K562 (cell line): ENCODE measurements around the gene ATAD3B. TPM values are rescaled to one million over a fixed set of nuclear protein-coding genes. Genes with fewer than 3 reads are reported as not detected.

Source experiments
- ATAC-seq: fragments of 200-7000 bp; cut with Tn5 transposase; 3 replicates; pipeline ENCODE4 v1.9.1; 2020; ENCODE audit warnings: moderate library complexity
- BruUV-seq: library from RNA; stranded (reverse); fragments of 400-500 nt; replicated peaks from 2 replicates; lab custom pipeline; 2021; lab: Mats Ljungman, UMichigan
- CTCF ChIA-PET: fragments of 300-600 bp; formaldehyde crosslinking; extraction: SDS; loops from one replicate; lab custom pipeline; 2021; ENCODE audit warnings: low intra/inter-chr PET ratio; lab: Yijun Ruan, JAX
- POLR2A ChIA-PET: fragments of 300-600, 350-650 bp; sonication (Branson Sonifier 250); formaldehyde crosslinking; extraction: SDS; loops from one replicate; lab custom pipeline; 2021; ENCODE audit warnings: antibody characterized with exemption, inconsistent platforms; lab: Yijun Ruan, JAX
- DNase-seq, 4 experiments: peaks; one replicate each; pipeline versions ENCODE4 v3.0.0 to v3.0.0-alpha.2; 2011 to 2018; ENCODE audit warnings: low spot score in 3 of 4, mixed read lengths in 3 of 4; ENCODE audit errors: extremely low read depth in 1 of 4
- FAIRE-seq: peaks from 2 replicates; lab custom pipeline; 2011; peaks lifted over from hg19 to GRCh38; lab: Jason Lieb, UNC
- H2AFZ ChIP-seq: 2 replicates; pipeline ENCODE4 v1.6.0; 2011; ENCODE audit warnings: low read depth, low read length, control low read depth, inconsistent platforms
- H3K27ac ChIP-seq: fragments of 200-600 bp; 3 replicates; pipeline ENCODE4 v1.8.0; 2011; ENCODE audit warnings: low read depth, mild to moderate bottlenecking, control low read depth, inconsistent platforms, low read length, moderate library complexity, mixed read lengths; ENCODE audit errors: extremely low read depth
- H3K27me3 ChIP-seq, 2 experiments: fragments of 300-600 bp in 1 of 2; 2 replicates in 1 of 2; 3 replicates in 1 of 2; pipeline versions ENCODE4 v1.6.0 to v1.8.0; 2011; ENCODE audit warnings: inconsistent platforms in 2 of 2, low read length in 2 of 2, mild to moderate bottlenecking in 1 of 2, mixed read lengths in 1 of 2, moderate library complexity in 1 of 2; ENCODE audit not compliant: control insufficient read depth in 2 of 2, insufficient read depth in 2 of 2
- H3K36me3 ChIP-seq: fragments of 300-600 bp; 3 replicates; pipeline ENCODE4 v1.8.0; 2011; ENCODE audit warnings: mild to moderate bottlenecking, low read length, inconsistent platforms; ENCODE audit not compliant: control insufficient read depth, insufficient read depth
- H3K4me1 ChIP-seq, 2 experiments: fragments of 200-600 bp in 1 of 2; replicated peaks in 1 of 2; 2 replicates in 1 of 2; 3 replicates in 1 of 2; pipeline versions ENCODE4 v1.5.1 to v1.8.0; 2011; ENCODE audit warnings: inconsistent platforms in 2 of 2, low read length in 2 of 2, mild to moderate bottlenecking in 1 of 2, mixed read lengths in 1 of 2, moderate library complexity in 1 of 2; ENCODE audit not compliant: control insufficient read depth in 2 of 2, insufficient read depth in 2 of 2
- H3K4me2 ChIP-seq: 2 replicates; pipeline ENCODE4 v1.6.1; 2011; ENCODE audit warnings: low read length, control low read depth, inconsistent platforms, mixed read lengths; ENCODE audit not compliant: insufficient read depth
- H3K4me3 ChIP-seq: fragments of 200-600 bp; sonication (generic), shearing (Covaris generic); 2 replicates; pipeline ENCODE4 v1.5.1; 2016; ENCODE audit warnings: control low read depth, inconsistent platforms
- H3K79me2 ChIP-seq: fragments of 200-600 bp; 3 replicates; pipeline ENCODE4 v1.8.0; 2011; ENCODE audit warnings: low read length, inconsistent platforms; ENCODE audit not compliant: control insufficient read depth, insufficient read depth
- H3K9ac ChIP-seq, 2 experiments: 2 replicates each; pipeline versions ENCODE4 v1.6.0 to v1.6.1; 2011; ENCODE audit warnings: low read depth in 2 of 2, low read length in 2 of 2, control low read depth in 1 of 2, inconsistent platforms in 1 of 2, mild to moderate bottlenecking in 1 of 2, mixed read lengths in 1 of 2; ENCODE audit not compliant: insufficient read depth in 1 of 2
- H3K9me1 ChIP-seq: one replicate; pipeline ENCODE4 v1.6.0; 2011; ENCODE audit warnings: inconsistent platforms, mild to moderate bottlenecking, low read length, moderate library complexity; ENCODE audit not compliant: control insufficient read depth, insufficient read depth
- H3K9me3 ChIP-seq: replicated peaks from 2 replicates; pipeline ENCODE4 v1.5.1; 2011; ENCODE audit warnings: low read depth, low read length, inconsistent platforms; ENCODE audit not compliant: control insufficient read depth, insufficient read depth
- H4K20me1 ChIP-seq: replicated peaks from 2 replicates; pipeline ENCODE4 v1.6.1; 2011; ENCODE audit warnings: low read length, inconsistent platforms, mixed read lengths; ENCODE audit not compliant: control insufficient read depth, insufficient read depth
- ATF4 ChIP-seq: fragments of 450-650 bp; formaldehyde crosslinking; IDR thresholded peaks from 2 replicates; pipeline ENCODE4 v1.4.0; 2022; ENCODE audit warnings: mild to moderate bottlenecking, moderate library complexity
- CBX8 ChIP-seq: fragments of 200-600 bp; sonication (generic); IDR thresholded peaks from 2 replicates; pipeline ENCODE4 v1.6.1; 2012; ENCODE audit warnings: borderline replicate concordance, mixed run types, low read depth, mild to moderate bottlenecking, moderate library complexity, mixed read lengths, low read length, control low read depth, inconsistent platforms; ENCODE audit not compliant: poor library complexity, severe bottlenecking; ENCODE audit errors: extremely low read depth
- EWSR1 ChIP-seq: fragments of 450-650 bp; IDR thresholded peaks from 2 replicates; pipeline ENCODE4 v1.6.1; 2018; ENCODE audit warnings: borderline replicate concordance, mild to moderate bottlenecking, low read depth, moderate library complexity; ENCODE audit not compliant: partially characterized antibody
- MEF2A ChIP-seq: IDR thresholded peaks from 2 replicates; pipeline ENCODE4 v1.6.1; 2011; ENCODE audit warnings: low read depth, mild to moderate bottlenecking, low read length, moderate library complexity; ENCODE audit not compliant: control insufficient read depth
- SAFB ChIP-seq: fragments of 200-400 bp; formaldehyde crosslinking; IDR thresholded peaks from 2 replicates; pipeline ENCODE4 v1.6.1; 2017; ENCODE audit warnings: low read depth, low read length, borderline replicate concordance
- SAP30 ChIP-seq: fragments of 200-600 bp; sonication (generic); IDR thresholded peaks from 2 replicates; pipeline ENCODE4 v1.6.1; 2012; ENCODE audit warnings: borderline replicate concordance, low read depth, mild to moderate bottlenecking, moderate library complexity, low read length, control low read depth, inconsistent platforms; ENCODE audit not compliant: insufficient read depth, poor library complexity, severe bottlenecking
- THRAP3 ChIP-seq: fragments of 450-650 bp; IDR thresholded peaks from 2 replicates; pipeline ENCODE4 v1.6.1; 2016; ENCODE audit warnings: mild to moderate bottlenecking, inconsistent platforms, borderline replicate concordance
- ZNF766 ChIP-seq: fragments of 200-800 bp; sonication (Bioruptor generic); conservative IDR thresholded peaks from 2 replicates; pipeline ENCODE4 v1.6.1; 2016; ENCODE audit warnings: missing genetic modification characterization, missing compliant biosample characterization
- ZNF780A ChIP-seq: fragments of 250-450 bp; sonication (Bioruptor Pico); IDR thresholded peaks from 2 replicates; pipeline ENCODE4 v1.5.0; 2021; ENCODE audit warnings: mild to moderate bottlenecking
- WGBS: fragments of 100-300 bp; shearing (Covaris generic); methylation state at CpG from one replicate; pipeline ENCODE4 v1.1.6; 2016; ENCODE audit warnings: low coverage, mixed read lengths; ENCODE audit not compliant: insufficient coverage; ENCODE audit errors: missing lambda C conversion rate; 5-methylcytosine and 5-hydroxymethylcytosine counted together
- in situ Hi-C: fragments of 300-500 bp; cut with MboI; formaldehyde crosslinking; loops from 4 replicates; pipeline ENCODE4 v1.15.0; 2018; ENCODE audit warnings: inconsistent platforms, mixed read lengths
- intact Hi-C: fragments of 100-400 bp; cut with micrococcal nuclease; formaldehyde crosslinking; loops from 2 replicates; pipeline ENCODE4 v1.14.2; 2022
- polyA plus RNA-seq, 8 experiments: library from polyadenylated mRNA; depleted of rRNA in 4 of 8; stranded (reverse) in 5 of 8; unstranded in 3 of 8; fragments of >200 nt; fragmentation: Nextera tagmentation in 2 of 8; fragmentation: Illumina TruSeq in 1 of 8; extraction: Ambion mirVana in 2 of 8; extraction: Trizol in 1 of 8; gene quantifications; 2 replicates each; pipeline versions ENCODE4 v1.2.1 to v1.2.3, GENCODE V29; 2011 to 2014; ENCODE audit warnings: inconsistent platforms in 1 of 8, missing spikeins in 1 of 8
- total RNA-seq, 7 experiments: library from RNA; depleted of rRNA in 6 of 7; stranded (reverse); fragments of >200 nt in 6 of 7; fragmentation: Illumina TruSeq in 2 of 7; extraction: Trizol in 2 of 7; gene quantifications; 2 replicates each; pipeline versions ENCODE4 v1.2.1 to v1.2.3, GENCODE V29; 2011 to 2021; ENCODE audit warnings: low replicate concordance in 1 of 7
- TF ChIP-seq, protein P1 (sequence below), 2 experiments: fragments of 450-650 bp in 1 of 2; IDR thresholded peaks; 2 replicates each; pipeline ENCODE4 v1.6.1; 2011 to 2017; ENCODE audit warnings: low read depth in 2 of 2, antibody characterized with exemption in 1 of 2, borderline replicate concordance in 1 of 2, low read length in 1 of 2, mild to moderate bottlenecking in 1 of 2, mixed read lengths in 1 of 2; ENCODE audit not compliant: control insufficient read depth in 1 of 2
- TF ChIP-seq, protein P2 (sequence below): sonication (generic); formaldehyde crosslinking; IDR thresholded peaks from 2 replicates; pipeline ENCODE4 v1.8.0; 2023; ENCODE audit warnings: mild to moderate bottlenecking, missing genetic modification reagents

Gene ATAD3B
- total and polyA plus RNA-seq, 9 of the 15 experiments (the other 6 are each of a cell fraction or from before 2014, with no cell fraction given) = 0.07 to 113 (median 27.7) TPM

DNA sequence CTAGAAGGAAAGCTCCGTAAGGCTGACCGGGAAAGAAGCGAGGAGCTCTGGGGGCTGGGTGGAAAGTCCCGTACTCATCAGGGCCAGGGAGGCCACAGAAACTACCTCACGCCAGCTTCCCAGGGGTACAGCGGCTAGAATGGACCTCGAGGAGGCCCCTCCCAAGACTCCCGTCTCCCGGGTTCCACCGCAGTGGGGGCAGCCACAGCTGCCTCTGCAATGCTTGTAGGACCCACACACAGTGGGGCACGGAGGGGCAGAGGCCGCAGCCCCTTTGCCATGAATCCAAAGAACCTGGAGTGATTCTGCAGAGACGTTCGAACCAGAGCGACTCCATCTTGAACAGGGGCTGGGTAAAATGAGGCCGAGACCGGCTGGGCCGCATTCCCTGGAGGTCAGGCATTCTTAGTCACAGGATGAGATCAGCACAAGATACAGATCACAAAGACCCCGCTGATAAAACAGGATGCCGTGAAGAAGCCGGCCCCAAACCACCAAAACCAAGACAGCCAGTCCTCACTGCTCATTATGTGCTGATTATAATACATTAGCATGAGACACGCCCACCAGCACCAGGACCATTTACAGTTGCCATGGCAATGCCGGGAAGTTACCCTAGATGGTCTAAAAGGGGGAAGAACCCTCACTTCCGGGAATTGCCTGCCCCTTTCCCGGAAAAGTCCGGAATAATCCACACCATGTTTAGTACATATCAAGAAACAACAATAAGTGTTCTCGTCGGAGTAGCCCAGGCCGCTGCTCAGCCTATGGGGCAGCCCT is 48.9 kb upstream of the ATAD3B start:
- BruUV-seq = no TSS peak
- ATAC-seq (peak; percentile 65), FAIRE-seq (peak; percentile 97), DNase-seq (peak in 1 of 4 experiments; percentile 78)
- H3K9me1 ChIP-seq = no peaks in the 10 kb centered on the region
- no peaks in the 10 kb centered on the region for H3K79me2 ChIP-seq
- no peaks in the 10 kb centered on the region for H3K36me3 ChIP-seq
- WGBS = 38% methylated on average over 29 of the region's 29 CpGs
- ChIA-PET CTCF (no interaction called here), POLR2A (interaction anchor here (1.4 to 1.9 kb wide), 2 partner anchors 10 kb away, joined by 5 read pairs; no protein-coding TSS in a partner anchor)
- H3K27ac ChIP-seq = no peak overlapping the region
- peak overlapping the region in 1 of 2 experiments; percentile 33; a peak in 1 of 4 replicates for H3K9ac ChIP-seq
- H2AFZ ChIP-seq = peak overlapping the region; percentile 41; the same call in 1 of the 2 replicates
- no peaks in the 10 kb centered on the region for H3K27me3 ChIP-seq
- H3K4me1 ChIP-seq = peaks cover 3 to 48% of the 10 kb centered on the region in 2 experiments; a peak in 4 of 5 replicates
- no peak overlapping the region for H3K4me3 ChIP-seq
- in situ Hi-C loops = no loop called here
- no peaks in the 10 kb centered on the region for H3K9me3 ChIP-seq
- H3K4me2 ChIP-seq = peak overlapping the region; percentile 22; the same call in 1 of the 2 replicates
- intact Hi-C loops = no loop called here
- no peaks in the 10 kb centered on the region for H4K20me1 ChIP-seq
- no peak for TF ChIP-seq CBX8
- peak; percentile 6; the same call in 1 of the 2 replicates for TF ChIP-seq ATF4 (CRISPR knock-in tag)
- TF ChIP-seq ZNF780A (CRISPR knock-in tag) = no peak
- TF ChIP-seq MEF2A = no peak
- TF ChIP-seq EWSR1 = no peak
- TF ChIP-seq SAP30 = no peak
- no peak for TF ChIP-seq SAFB
- TF ChIP-seq THRAP3 = no peak
- TF ChIP-seq, protein P1, sequence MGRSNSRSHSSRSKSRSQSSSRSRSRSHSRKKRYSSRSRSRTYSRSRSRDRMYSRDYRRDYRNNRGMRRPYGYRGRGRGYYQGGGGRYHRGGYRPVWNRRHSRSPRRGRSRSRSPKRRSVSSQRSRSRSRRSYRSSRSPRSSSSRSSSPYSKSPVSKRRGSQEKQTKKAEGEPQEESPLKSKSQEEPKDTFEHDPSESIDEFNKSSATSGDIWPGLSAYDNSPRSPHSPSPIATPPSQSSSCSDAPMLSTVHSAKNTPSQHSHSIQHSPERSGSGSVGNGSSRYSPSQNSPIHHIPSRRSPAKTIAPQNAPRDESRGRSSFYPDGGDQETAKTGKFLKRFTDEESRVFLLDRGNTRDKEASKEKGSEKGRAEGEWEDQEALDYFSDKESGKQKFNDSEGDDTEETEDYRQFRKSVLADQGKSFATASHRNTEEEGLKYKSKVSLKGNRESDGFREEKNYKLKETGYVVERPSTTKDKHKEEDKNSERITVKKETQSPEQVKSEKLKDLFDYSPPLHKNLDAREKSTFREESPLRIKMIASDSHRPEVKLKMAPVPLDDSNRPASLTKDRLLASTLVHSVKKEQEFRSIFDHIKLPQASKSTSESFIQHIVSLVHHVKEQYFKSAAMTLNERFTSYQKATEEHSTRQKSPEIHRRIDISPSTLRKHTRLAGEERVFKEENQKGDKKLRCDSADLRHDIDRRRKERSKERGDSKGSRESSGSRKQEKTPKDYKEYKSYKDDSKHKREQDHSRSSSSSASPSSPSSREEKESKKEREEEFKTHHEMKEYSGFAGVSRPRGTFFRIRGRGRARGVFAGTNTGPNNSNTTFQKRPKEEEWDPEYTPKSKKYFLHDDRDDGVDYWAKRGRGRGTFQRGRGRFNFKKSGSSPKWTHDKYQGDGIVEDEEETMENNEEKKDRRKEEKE (IDR thresholded peaks at IDR 0.05; ENCODE audit: borderline replicate concordance in 1 of 2, control insufficient read depth in 1 of 2, low read depth in 2 of 2, low read length in 1 of 2) = no peak
- peak; percentile 76 for TF ChIP-seq ZNF766 (CRISPR knock-in tag)
- TF ChIP-seq, protein P2, sequence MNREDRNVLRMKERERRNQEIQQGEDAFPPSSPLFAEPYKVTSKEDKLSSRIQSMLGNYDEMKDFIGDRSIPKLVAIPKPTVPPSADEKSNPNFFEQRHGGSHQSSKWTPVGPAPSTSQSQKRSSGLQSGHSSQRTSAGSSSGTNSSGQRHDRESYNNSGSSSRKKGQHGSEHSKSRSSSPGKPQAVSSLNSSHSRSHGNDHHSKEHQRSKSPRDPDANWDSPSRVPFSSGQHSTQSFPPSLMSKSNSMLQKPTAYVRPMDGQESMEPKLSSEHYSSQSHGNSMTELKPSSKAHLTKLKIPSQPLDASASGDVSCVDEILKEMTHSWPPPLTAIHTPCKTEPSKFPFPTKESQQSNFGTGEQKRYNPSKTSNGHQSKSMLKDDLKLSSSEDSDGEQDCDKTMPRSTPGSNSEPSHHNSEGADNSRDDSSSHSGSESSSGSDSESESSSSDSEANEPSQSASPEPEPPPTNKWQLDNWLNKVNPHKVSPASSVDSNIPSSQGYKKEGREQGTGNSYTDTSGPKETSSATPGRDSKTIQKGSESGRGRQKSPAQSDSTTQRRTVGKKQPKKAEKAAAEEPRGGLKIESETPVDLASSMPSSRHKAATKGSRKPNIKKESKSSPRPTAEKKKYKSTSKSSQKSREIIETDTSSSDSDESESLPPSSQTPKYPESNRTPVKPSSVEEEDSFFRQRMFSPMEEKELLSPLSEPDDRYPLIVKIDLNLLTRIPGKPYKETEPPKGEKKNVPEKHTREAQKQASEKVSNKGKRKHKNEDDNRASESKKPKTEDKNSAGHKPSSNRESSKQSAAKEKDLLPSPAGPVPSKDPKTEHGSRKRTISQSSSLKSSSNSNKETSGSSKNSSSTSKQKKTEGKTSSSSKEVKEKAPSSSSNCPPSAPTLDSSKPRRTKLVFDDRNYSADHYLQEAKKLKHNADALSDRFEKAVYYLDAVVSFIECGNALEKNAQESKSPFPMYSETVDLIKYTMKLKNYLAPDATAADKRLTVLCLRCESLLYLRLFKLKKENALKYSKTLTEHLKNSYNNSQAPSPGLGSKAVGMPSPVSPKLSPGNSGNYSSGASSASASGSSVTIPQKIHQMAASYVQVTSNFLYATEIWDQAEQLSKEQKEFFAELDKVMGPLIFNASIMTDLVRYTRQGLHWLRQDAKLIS (CRISPR knock-in tag) = no peak
